MM.1S (cell line): Measurements from ENCODE around the gene IER5.
A peak's percentile ranks its signal among the peaks of the same experiment; 100 is the strongest.

Experiments used
- DNase-seq: peaks from one replicate; pipeline ENCODE4 v3.0.0-alpha.2; 2015
- H2AFZ ChIP-seq: fragments of 300-600 bp; sonication (generic); 2 replicates; pipeline ENCODE4 v1.6.0; 2016; ENCODE audit warnings: antibody characterized with exemption, low read length
- H3F3A ChIP-seq: fragments of 300-600 bp; sonication (generic); 2 replicates; pipeline ENCODE4 v1.6.1; 2016; ENCODE audit warnings: mild to moderate bottlenecking, antibody characterized with exemption, low read length, moderate library complexity, mixed read lengths; ENCODE audit not compliant: insufficient read depth
- H3K27ac ChIP-seq: fragments of 300-600 bp; sonication (generic); 2 replicates; pipeline ENCODE4 v1.5.1; 2016; ENCODE audit warnings: mild to moderate bottlenecking, low read length
- H3K27me3 ChIP-seq: fragments of 300-600 bp; sonication (generic); replicated peaks from 2 replicates; pipeline ENCODE4 v1.6.0; 2016; ENCODE audit warnings: low read length; ENCODE audit not compliant: insufficient read depth
- H3K36me3 ChIP-seq: fragments of 300-600 bp; sonication (generic); replicated peaks from 2 replicates; pipeline ENCODE4 v1.6.1; 2016; ENCODE audit warnings: mild to moderate bottlenecking, low read length, mixed read lengths; ENCODE audit not compliant: insufficient read depth
- H3K4me1 ChIP-seq: fragments of 300-600 bp; sonication (generic); 2 replicates; pipeline ENCODE4 v1.6.1; 2016; ENCODE audit warnings: low read length, mixed read lengths
- H3K4me2 ChIP-seq: fragments of 300-600 bp; sonication (generic); 2 replicates; pipeline ENCODE4 v1.6.0; 2016; ENCODE audit warnings: low read depth, low read length
- H3K4me3 ChIP-seq: fragments of 300-600 bp; sonication (generic); 2 replicates; pipeline ENCODE4 v1.5.1; 2016; ENCODE audit warnings: low read length, mixed read lengths
- H3K79me2 ChIP-seq: fragments of 300-600 bp; sonication (generic); 2 replicates; pipeline ENCODE4 v1.6.1; 2016; ENCODE audit warnings: mixed run types, low read length, mixed read lengths
- H3K9ac ChIP-seq: fragments of 300-600 bp; sonication (generic); 2 replicates; pipeline ENCODE4 v1.6.1; 2016; ENCODE audit warnings: low read length, mixed read lengths
- H3K9me2 ChIP-seq: fragments of 300-600 bp; sonication (generic); replicated peaks from 2 replicates; pipeline ENCODE4 v1.6.1; 2016; ENCODE audit warnings: mild to moderate bottlenecking, low read length, mixed read lengths; ENCODE audit not compliant: insufficient read depth
- H3K9me3 ChIP-seq: fragments of 300-600 bp; sonication (generic); replicated peaks from 2 replicates; pipeline ENCODE4 v1.6.1; 2016; ENCODE audit warnings: mild to moderate bottlenecking, low read length, mixed read lengths; ENCODE audit not compliant: insufficient read depth
- H4K20me1 ChIP-seq: fragments of 300-600 bp; sonication (generic); 2 replicates; pipeline ENCODE4 v1.6.1; 2016; ENCODE audit warnings: mild to moderate bottlenecking, low read length, moderate library complexity, mixed read lengths; ENCODE audit not compliant: insufficient read depth
- EZH2 ChIP-seq: fragments of 300-600 bp; sonication (generic); optimal IDR thresholded peaks from 2 replicates; pipeline ENCODE3; 2017; ENCODE audit warnings: low read depth, mild to moderate bottlenecking, antibody characterized with exemption, low read length, mixed read lengths
- EZH2phosphoT487 ChIP-seq: fragments of 300-600 bp; sonication (generic); IDR thresholded peaks from 2 replicates; pipeline ENCODE4 v1.6.1; 2018; ENCODE audit warnings: antibody characterized with exemption, low read length
- TF ChIP-seq, protein P1 (sequence below): fragments of 300-600 bp; sonication (generic); IDR thresholded peaks from 2 replicates; pipeline ENCODE4 v1.5.1; 2016; ENCODE audit warnings: antibody characterized with exemption, low read length, mixed read lengths

Gene IER5

GRCh38 chr1:181088079-181089016, at the start of gene IER5:
TSS of gene IER5 (plus strand) at chr1:181088700. CDS start at chr1:181088903, 203 bp downstream.
- Histone ChIP-seq H3K4me2 (peak within 1 kb of the TSS; percentile 88), H3K36me3 (no peaks in the 10 kb centered on the region), H3K4me3 (peak within 1 kb of the TSS; percentile 94), H3K27me3 (no peaks in the 10 kb centered on the region), H3F3A (peaks cover 15% of the 10 kb centered on the region), H3K4me1 (peaks cover 23% of the 10 kb centered on the region), H3K9ac (peak within 1 kb of the TSS; percentile 79), H3K9me2 (no peaks in the 10 kb centered on the region), H3K9me3 (no peaks in the 10 kb centered on the region), H3K79me2 (peaks cover 45% of the 10 kb centered on the region), H2AFZ (peak within 1 kb of the TSS; percentile 79), H4K20me1 (0 out of 2 replicates have a peak, but pooled peaks cover 7% of the 10 kb centered on the region), H3K27ac (peak within 1 kb of the TSS; percentile 77)
- no peak for TF ChIP-seq EZH2phosphoT487
- TF ChIP-seq EZH2, result no peak
- DNase-seq, result peak; percentile 98

DNA sequence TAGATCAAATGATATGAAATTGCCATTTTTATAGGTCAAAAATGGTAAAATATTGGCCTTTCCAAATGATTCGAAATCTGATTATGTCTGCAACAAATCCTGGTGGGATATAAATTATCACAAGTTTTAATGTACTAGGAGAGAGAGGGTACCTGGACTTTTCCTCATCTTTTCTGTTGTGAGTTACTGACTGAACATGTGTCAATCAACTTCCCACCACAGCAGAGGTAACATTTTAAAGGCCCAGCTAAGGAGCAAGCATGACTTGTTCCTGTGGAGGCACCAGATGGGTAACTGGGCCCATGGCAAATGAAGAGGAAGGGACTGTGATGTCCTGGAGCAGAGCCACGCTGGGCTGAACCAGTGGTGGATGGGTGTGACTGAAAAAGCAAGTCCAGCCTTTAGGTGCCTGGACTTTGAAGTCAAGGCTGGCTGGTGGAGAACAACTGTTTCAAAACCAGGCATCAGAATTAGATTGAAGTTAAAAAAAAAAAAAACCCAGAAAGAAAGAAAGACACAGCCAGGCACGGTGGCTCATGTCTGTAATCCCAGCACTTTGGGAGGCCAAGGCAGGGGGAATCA, 48.1 kb upstream of the IER5 start:
- H3K9me2 ChIP-seq, result no peaks in the 10 kb centered on the region
- no peaks in the 10 kb centered on the region for H3K36me3 ChIP-seq
- H3K27ac ChIP-seq, result no peak overlapping the region
- no peak overlapping the region for H2AFZ ChIP-seq
- peaks cover 44% of the 10 kb centered on the region for H3K79me2 ChIP-seq
- no peaks in the 10 kb centered on the region for H3K9me3 ChIP-seq
- no peaks in the 10 kb centered on the region for H4K20me1 ChIP-seq
- H3K4me2 ChIP-seq, result no peak overlapping the region
- TF ChIP-seq, protein P1, sequence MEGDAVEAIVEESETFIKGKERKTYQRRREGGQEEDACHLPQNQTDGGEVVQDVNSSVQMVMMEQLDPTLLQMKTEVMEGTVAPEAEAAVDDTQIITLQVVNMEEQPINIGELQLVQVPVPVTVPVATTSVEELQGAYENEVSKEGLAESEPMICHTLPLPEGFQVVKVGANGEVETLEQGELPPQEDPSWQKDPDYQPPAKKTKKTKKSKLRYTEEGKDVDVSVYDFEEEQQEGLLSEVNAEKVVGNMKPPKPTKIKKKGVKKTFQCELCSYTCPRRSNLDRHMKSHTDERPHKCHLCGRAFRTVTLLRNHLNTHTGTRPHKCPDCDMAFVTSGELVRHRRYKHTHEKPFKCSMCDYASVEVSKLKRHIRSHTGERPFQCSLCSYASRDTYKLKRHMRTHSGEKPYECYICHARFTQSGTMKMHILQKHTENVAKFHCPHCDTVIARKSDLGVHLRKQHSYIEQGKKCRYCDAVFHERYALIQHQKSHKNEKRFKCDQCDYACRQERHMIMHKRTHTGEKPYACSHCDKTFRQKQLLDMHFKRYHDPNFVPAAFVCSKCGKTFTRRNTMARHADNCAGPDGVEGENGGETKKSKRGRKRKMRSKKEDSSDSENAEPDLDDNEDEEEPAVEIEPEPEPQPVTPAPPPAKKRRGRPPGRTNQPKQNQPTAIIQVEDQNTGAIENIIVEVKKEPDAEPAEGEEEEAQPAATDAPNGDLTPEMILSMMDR, result no peak
- TF ChIP-seq EZH2 (no peak), EZH2phosphoT487 (no peak)
- H3K9ac ChIP-seq, result no peak overlapping the region
- H3K4me3 ChIP-seq, result no peak overlapping the region
- DNase-seq, result no peak
- H3K27me3 ChIP-seq, result no peaks in the 10 kb centered on the region
- peaks cover 9% of the 10 kb centered on the region; the same call in 1 of the 2 replicates for H3K4me1 ChIP-seq
- H3F3A ChIP-seq, result peaks cover 3% of the 10 kb centered on the region; the same call in 1 of the 2 replicates

GRCh38 chr1:181043025-181043888, 45.2 kb upstream of the IER5 start:
- H3K9me3 ChIP-seq, result no peaks in the 10 kb centered on the region
- H2AFZ ChIP-seq, result no peak overlapping the region
- H3K27ac ChIP-seq, result no peak overlapping the region
- H4K20me1 ChIP-seq, result no peaks in the 10 kb centered on the region
- peaks cover 23% of the 10 kb centered on the region for H3K79me2 ChIP-seq
- H3K9me2 ChIP-seq, result no peaks in the 10 kb centered on the region
- TF ChIP-seq, protein P1, result no peak
- no peak for TF ChIP-seq EZH2
- no peak for TF ChIP-seq EZH2phosphoT487
- H3K36me3 ChIP-seq, result no peaks in the 10 kb centered on the region
- H3F3A ChIP-seq, result no peaks in the 10 kb centered on the region
- H3K4me1 ChIP-seq, result 0 out of 2 replicates have a peak, but pooled peaks cover 1% of the 10 kb centered on the region
- no peaks in the 10 kb centered on the region for H3K27me3 ChIP-seq
- H3K9ac ChIP-seq, result no peak overlapping the region
- no peak overlapping the region for H3K4me3 ChIP-seq
- H3K4me2 ChIP-seq, result no peak overlapping the region
- DNase-seq, result no peak
